HepG2 (cell line): Measurements from ENCODE around the gene PTX4. TPM values are rescaled to one million over a fixed set of nuclear protein-coding genes. Genes with fewer than 3 reads are reported as not detected.

Experiments used
- CBX1 ChIP-seq: IDR thresholded peaks from one replicate; pipeline ENCODE4 v1.6.1; 2016; ENCODE audit warnings: antibody characterized with exemption, low read depth
- CSRNP1 ChIP-seq: sonication (generic); formaldehyde crosslinking; IDR thresholded peaks from 2 replicates; pipeline ENCODE4 v1.8.1; 2023; ENCODE audit warnings: mild to moderate bottlenecking, missing genetic modification reagents
- EZH2 ChIP-seq: conservative IDR thresholded peaks from 2 replicates; pipeline ENCODE4 v1.6.1; 2012; ENCODE audit warnings: mild to moderate bottlenecking, low read depth, low read length, moderate library complexity
- FOSL2 ChIP-seq: sonication (generic); formaldehyde crosslinking; IDR thresholded peaks from 2 replicates; pipeline ENCODE4 v1.4.0; 2020; ENCODE audit warnings: missing genetic modification reagents
- FOXO1 ChIP-seq: sonication (generic); formaldehyde crosslinking; IDR thresholded peaks from 2 replicates; pipeline ENCODE4 v1.4.0; 2020; ENCODE audit warnings: missing genetic modification reagents
- KAT8 ChIP-seq: IDR thresholded peaks from 2 replicates; pipeline ENCODE4 v1.6.1; 2016; ENCODE audit warnings: missing genetic modification reagents, missing compliant biosample characterization
- KLF12 ChIP-seq: sonication (generic); formaldehyde crosslinking; IDR thresholded peaks from 2 replicates; pipeline ENCODE4 v1.4.0; 2020; ENCODE audit warnings: missing genetic modification reagents, borderline replicate concordance
- KLF13 ChIP-seq: sonication (generic); formaldehyde crosslinking; IDR thresholded peaks from 2 replicates; pipeline ENCODE4 v1.4.0; 2020; ENCODE audit warnings: mild to moderate bottlenecking, missing genetic modification reagents
- MEIS2 ChIP-seq: sonication (generic); formaldehyde crosslinking; IDR thresholded peaks from 2 replicates; pipeline ENCODE4 v1.9.0; 2021; ENCODE audit warnings: mild to moderate bottlenecking, missing genetic modification reagents
- MTF2 ChIP-seq: sonication (generic); formaldehyde crosslinking; IDR thresholded peaks from 2 replicates; pipeline ENCODE4 v1.5.0; 2020; ENCODE audit warnings: missing genetic modification reagents, borderline replicate concordance
- NFE2L1 ChIP-seq: sonication (generic); formaldehyde crosslinking; IDR thresholded peaks from 2 replicates; pipeline ENCODE4 v1.4.0; 2020; ENCODE audit warnings: missing genetic modification reagents, mild to moderate bottlenecking, borderline replicate concordance
- PHF8 ChIP-seq: sonication (generic); formaldehyde crosslinking; IDR thresholded peaks from 2 replicates; pipeline ENCODE4 v1.5.0; 2020; ENCODE audit warnings: missing genetic modification reagents
- POLR2A ChIP-seq, 2 experiments: IDR thresholded peaks; 2 replicates each; pipeline ENCODE4 v1.6.1; 2011; ENCODE audit warnings: low read depth in 2 of 2, low read length in 2 of 2, mild to moderate bottlenecking in 1 of 2, moderate library complexity in 1 of 2; ENCODE audit not compliant: insufficient read depth in 1 of 2
- SALL2 ChIP-seq: sonication (generic); formaldehyde crosslinking; IDR thresholded peaks from 2 replicates; pipeline ENCODE4 v1.8.1; 2023; ENCODE audit warnings: mild to moderate bottlenecking, missing genetic modification reagents, inconsistent platforms
- SETDB1 ChIP-seq: sonication (generic); formaldehyde crosslinking; IDR thresholded peaks from 2 replicates; pipeline ENCODE4 v1.5.1; 2020; ENCODE audit warnings: missing genetic modification reagents, mild to moderate bottlenecking, borderline replicate concordance
- TRIM24 ChIP-seq: sonication (generic); formaldehyde crosslinking; IDR thresholded peaks from 2 replicates; pipeline ENCODE4 v1.8.0; 2022; ENCODE audit warnings: mild to moderate bottlenecking, missing genetic modification reagents
- ZMYM4 ChIP-seq: sonication (generic); formaldehyde crosslinking; IDR thresholded peaks from 2 replicates; pipeline ENCODE4 v1.8.1; 2023; ENCODE audit warnings: mild to moderate bottlenecking, missing genetic modification reagents
- ZNF75D ChIP-seq: sonication (generic); formaldehyde crosslinking; IDR thresholded peaks from 2 replicates; pipeline ENCODE4 v1.8.1; 2023; ENCODE audit warnings: missing genetic modification reagents, mild to moderate bottlenecking, borderline replicate concordance
- ZSCAN25 ChIP-seq: sonication (generic); formaldehyde crosslinking; IDR thresholded peaks from 2 replicates; pipeline ENCODE4 v1.8.0; 2022; ENCODE audit warnings: mild to moderate bottlenecking, missing genetic modification reagents
- polyA plus RNA-seq, 8 experiments: library from polyadenylated mRNA; depleted of rRNA in 3 of 8; stranded (reverse) in 7 of 8; unstranded in 1 of 8; fragments of >200 nt; fragmentation: Illumina TruSeq in 4 of 8; extraction: Trizol in 4 of 8; gene quantifications; 2 replicates each; pipeline versions ENCODE4 v1.2.1 to v1.2.3, GENCODE V29; 2011 to 2016; ENCODE audit warnings: low read depth in 4 of 8, missing spikeins in 1 of 8, mixed read lengths in 1 of 8; ENCODE audit not compliant: insufficient read depth in 1 of 8
- total RNA-seq, 5 experiments: library from RNA; depleted of rRNA; stranded (reverse); fragments of >200 nt; fragmentation: Illumina TruSeq; extraction: Trizol; gene quantifications; 2 replicates each; pipeline ENCODE4 v1.2.3, GENCODE V29; 2016; ENCODE audit warnings: low read depth in 1 of 5
- TF ChIP-seq, protein P1 (sequence below): IDR thresholded peaks from 2 replicates; pipeline ENCODE4 v1.4.0; 2020; ENCODE audit warnings: mild to moderate bottlenecking, missing genetic modification reagents
- TF ChIP-seq, protein P2 (sequence below): fragments of 450-650 bp; IDR thresholded peaks from 2 replicates; pipeline ENCODE4 v1.6.1; 2017; ENCODE audit warnings: mild to moderate bottlenecking

Gene PTX4
- total and polyA plus RNA-seq, 2 of the 13 experiments (the other 11 are each of a cell fraction or from before 2014, with no cell fraction given), result 0.04 TPM; not detected in 1

- TF ChIP-seq ZSCAN25 (CRISPR knock-in tag), result peak; percentile 65; the same call in 1 of the 2 replicates
- no peak for TF ChIP-seq ZMYM4 (CRISPR knock-in tag)
- no peak for TF ChIP-seq NFE2L1 (CRISPR knock-in tag)
- no peak for TF ChIP-seq KLF13 (CRISPR knock-in tag)
- TF ChIP-seq KLF12, result no peak
- no peak for TF ChIP-seq SETDB1 (CRISPR knock-in tag)
- TF ChIP-seq FOSL2 (CRISPR knock-in tag), result 0 out of 2 replicates have a peak, but pooled peaks have one; percentile 15
- TF ChIP-seq ZNF75D (CRISPR knock-in tag), result no peak
- no peak; the same call in 1 of the 2 replicates for TF ChIP-seq MEIS2
- peak; percentile 78 for TF ChIP-seq PHF8
- no peak for TF ChIP-seq SALL2
- TF ChIP-seq FOXO1 (CRISPR knock-in tag), result peak; percentile 22; the same call in 1 of the 2 replicates
- TF ChIP-seq, protein P1, sequence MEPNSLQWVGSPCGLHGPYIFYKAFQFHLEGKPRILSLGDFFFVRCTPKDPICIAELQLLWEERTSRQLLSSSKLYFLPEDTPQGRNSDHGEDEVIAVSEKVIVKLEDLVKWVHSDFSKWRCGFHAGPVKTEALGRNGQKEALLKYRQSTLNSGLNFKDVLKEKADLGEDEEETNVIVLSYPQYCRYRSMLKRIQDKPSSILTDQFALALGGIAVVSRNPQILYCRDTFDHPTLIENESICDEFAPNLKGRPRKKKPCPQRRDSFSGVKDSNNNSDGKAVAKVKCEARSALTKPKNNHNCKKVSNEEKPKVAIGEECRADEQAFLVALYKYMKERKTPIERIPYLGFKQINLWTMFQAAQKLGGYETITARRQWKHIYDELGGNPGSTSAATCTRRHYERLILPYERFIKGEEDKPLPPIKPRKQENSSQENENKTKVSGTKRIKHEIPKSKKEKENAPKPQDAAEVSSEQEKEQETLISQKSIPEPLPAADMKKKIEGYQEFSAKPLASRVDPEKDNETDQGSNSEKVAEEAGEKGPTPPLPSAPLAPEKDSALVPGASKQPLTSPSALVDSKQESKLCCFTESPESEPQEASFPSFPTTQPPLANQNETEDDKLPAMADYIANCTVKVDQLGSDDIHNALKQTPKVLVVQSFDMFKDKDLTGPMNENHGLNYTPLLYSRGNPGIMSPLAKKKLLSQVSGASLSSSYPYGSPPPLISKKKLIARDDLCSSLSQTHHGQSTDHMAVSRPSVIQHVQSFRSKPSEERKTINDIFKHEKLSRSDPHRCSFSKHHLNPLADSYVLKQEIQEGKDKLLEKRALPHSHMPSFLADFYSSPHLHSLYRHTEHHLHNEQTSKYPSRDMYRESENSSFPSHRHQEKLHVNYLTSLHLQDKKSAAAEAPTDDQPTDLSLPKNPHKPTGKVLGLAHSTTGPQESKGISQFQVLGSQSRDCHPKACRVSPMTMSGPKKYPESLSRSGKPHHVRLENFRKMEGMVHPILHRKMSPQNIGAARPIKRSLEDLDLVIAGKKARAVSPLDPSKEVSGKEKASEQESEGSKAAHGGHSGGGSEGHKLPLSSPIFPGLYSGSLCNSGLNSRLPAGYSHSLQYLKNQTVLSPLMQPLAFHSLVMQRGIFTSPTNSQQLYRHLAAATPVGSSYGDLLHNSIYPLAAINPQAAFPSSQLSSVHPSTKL, result 0 out of 2 replicates have a peak, but pooled peaks have one; percentile 12
- TF ChIP-seq CBX1, result no peak
- peak; percentile 72; the same call in 1 of the 2 replicates for TF ChIP-seq CSRNP1 (CRISPR knock-in tag)
- peak; percentile 71 to 83; a peak in 3 of 4 replicates for TF ChIP-seq POLR2A (IDR thresholded peaks at IDR 0.05; ENCODE audit: insufficient read depth in 1 of 2, low read depth in 2 of 2, low read length in 2 of 2)
- TF ChIP-seq MTF2 (CRISPR knock-in tag), result no peak
- no peak for TF ChIP-seq EZH2
- no peak for TF ChIP-seq TRIM24 (CRISPR knock-in tag)
- TF ChIP-seq, protein P2, sequence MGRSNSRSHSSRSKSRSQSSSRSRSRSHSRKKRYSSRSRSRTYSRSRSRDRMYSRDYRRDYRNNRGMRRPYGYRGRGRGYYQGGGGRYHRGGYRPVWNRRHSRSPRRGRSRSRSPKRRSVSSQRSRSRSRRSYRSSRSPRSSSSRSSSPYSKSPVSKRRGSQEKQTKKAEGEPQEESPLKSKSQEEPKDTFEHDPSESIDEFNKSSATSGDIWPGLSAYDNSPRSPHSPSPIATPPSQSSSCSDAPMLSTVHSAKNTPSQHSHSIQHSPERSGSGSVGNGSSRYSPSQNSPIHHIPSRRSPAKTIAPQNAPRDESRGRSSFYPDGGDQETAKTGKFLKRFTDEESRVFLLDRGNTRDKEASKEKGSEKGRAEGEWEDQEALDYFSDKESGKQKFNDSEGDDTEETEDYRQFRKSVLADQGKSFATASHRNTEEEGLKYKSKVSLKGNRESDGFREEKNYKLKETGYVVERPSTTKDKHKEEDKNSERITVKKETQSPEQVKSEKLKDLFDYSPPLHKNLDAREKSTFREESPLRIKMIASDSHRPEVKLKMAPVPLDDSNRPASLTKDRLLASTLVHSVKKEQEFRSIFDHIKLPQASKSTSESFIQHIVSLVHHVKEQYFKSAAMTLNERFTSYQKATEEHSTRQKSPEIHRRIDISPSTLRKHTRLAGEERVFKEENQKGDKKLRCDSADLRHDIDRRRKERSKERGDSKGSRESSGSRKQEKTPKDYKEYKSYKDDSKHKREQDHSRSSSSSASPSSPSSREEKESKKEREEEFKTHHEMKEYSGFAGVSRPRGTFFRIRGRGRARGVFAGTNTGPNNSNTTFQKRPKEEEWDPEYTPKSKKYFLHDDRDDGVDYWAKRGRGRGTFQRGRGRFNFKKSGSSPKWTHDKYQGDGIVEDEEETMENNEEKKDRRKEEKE, result no peak
- TF ChIP-seq KAT8 (CRISPR knock-in tag), result peak; percentile 80
These were observed 4.4 kb upstream of the PTX4 start, which contains the start of gene TELO2 (continued) for GRCh38 chr16:1492923-1493745.
